Measurements from ENCODE around the gene SYTL5.
A peak's percentile ranks its signal among the peaks of the same experiment; 100 is the strongest.

The SYTL5 gene

DNA sequence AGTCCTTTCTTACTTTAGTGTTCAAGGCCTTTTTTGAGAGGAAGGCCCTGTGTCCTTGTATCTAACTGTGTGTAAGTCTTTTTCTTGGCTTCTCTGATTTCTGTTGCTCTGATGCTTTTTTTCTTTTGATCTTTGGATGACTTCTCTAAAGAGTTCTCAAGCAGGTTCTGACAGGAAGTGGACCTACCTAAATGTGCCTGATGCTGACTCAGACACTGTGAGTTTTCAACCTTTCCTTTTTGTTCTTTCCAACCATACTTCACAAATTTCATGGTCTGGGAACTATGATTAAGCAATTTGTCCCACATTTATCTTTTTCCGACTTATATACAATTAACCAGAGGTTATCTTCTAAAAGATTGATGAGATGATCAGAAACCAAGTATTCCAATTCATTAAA is 96.5 kb downstream of the SYTL5 start:
- H3K79me2 ChIP-seq (ENCODE audit: insufficient read depth, low read length), result no peaks in the 10 kb centered on the region
- no peak for ATAC-seq (ENCODE audit: insufficient read depth, low read depth)
- H3K4me3 ChIP-seq (ENCODE audit: low read depth in 1 of 2, low read length in 2 of 2), result no peak overlapping the region
- no peak overlapping the region for H3K4me2 ChIP-seq (ENCODE audit: insufficient read depth, low read length)
- DNase-seq, result no peak
- no peak overlapping the region for H3K27ac ChIP-seq (ENCODE audit: low read length)
- no peaks in the 10 kb centered on the region for H3K4me1 ChIP-seq (ENCODE audit: insufficient read depth, low read length)
- no peaks in the 10 kb centered on the region for H3K36me3 ChIP-seq (ENCODE audit: insufficient read depth, low read length)
- no peaks in the 10 kb centered on the region for H3K9me3 ChIP-seq (ENCODE audit: insufficient read depth, low read length, severe bottlenecking)
- H3K27me3 ChIP-seq (ENCODE audit: insufficient read depth, low read length, poor library complexity), result no peaks in the 10 kb centered on the region
- no peaks in the 10 kb centered on the region for H4K20me1 ChIP-seq (ENCODE audit: insufficient read depth, low read length)
- no peak for TF ChIP-seq EZH2 (IDR thresholded peaks at IDR 0.05; ENCODE audit: borderline replicate concordance, low read depth, low read length, severe bottlenecking)
- TF ChIP-seq, protein P1, sequence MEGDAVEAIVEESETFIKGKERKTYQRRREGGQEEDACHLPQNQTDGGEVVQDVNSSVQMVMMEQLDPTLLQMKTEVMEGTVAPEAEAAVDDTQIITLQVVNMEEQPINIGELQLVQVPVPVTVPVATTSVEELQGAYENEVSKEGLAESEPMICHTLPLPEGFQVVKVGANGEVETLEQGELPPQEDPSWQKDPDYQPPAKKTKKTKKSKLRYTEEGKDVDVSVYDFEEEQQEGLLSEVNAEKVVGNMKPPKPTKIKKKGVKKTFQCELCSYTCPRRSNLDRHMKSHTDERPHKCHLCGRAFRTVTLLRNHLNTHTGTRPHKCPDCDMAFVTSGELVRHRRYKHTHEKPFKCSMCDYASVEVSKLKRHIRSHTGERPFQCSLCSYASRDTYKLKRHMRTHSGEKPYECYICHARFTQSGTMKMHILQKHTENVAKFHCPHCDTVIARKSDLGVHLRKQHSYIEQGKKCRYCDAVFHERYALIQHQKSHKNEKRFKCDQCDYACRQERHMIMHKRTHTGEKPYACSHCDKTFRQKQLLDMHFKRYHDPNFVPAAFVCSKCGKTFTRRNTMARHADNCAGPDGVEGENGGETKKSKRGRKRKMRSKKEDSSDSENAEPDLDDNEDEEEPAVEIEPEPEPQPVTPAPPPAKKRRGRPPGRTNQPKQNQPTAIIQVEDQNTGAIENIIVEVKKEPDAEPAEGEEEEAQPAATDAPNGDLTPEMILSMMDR (IDR thresholded peaks at IDR 0.05; ENCODE audit: borderline replicate concordance, extremely low read depth, low read length, poor library complexity, severe bottlenecking), result no peak
- H2AFZ ChIP-seq (ENCODE audit: low read depth, low read length), result no peak overlapping the region
- no peak overlapping the region for H3K9ac ChIP-seq (ENCODE audit: low read depth, low read length)

DNA sequence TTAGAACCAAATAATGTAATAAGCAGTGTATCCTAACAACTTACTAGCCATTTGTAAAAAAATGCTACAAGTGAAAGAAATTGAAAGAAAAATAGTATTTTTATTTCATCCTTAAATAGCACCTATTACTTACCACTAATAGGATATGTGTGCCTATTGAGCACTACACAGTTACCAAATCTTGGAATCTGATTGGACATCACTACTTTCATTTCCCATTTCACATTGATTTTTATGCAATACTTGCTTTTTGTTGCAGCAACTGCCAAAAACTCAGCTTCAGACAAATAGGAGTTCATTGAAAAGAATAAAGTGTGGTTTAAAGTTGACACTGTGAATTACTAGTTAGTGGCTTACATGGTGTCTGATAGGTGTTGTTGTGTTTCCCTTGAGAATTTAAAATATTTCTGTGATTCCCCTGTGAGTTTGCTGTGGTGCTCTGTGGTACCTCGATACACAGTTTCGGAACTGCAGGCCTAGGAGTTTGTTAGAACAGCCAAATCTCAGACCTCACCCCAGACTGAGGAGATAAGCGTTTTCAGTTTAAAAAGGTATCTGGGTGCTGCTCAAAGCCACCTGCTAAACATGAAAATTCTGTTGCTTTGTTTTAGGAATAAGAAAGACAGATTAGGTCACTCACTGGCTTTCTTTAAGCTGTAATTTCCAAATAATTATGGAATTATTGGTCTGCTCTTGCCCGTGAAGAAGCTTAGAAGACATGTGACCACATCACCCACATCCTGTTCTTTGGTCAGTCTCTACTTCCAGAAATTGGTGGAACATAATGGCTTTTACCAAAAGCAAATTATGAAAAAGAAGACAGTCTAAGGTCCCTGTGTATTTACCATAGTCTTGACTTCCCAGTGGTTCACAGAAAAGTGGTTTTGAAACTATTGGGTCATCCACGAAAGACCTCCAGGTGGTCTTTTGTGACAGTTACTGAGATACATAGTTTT is 97.8 kb downstream of the SYTL5 start:
- Histone ChIP-seq H3K27ac (ENCODE audit: low read length) (no peak overlapping the region), H3K79me2 (ENCODE audit: insufficient read depth, low read length) (no peaks in the 10 kb centered on the region), H2AFZ (ENCODE audit: low read depth, low read length) (no peak overlapping the region), H3K4me3 (ENCODE audit: low read depth in 1 of 2, low read length in 2 of 2) (no peak overlapping the region), H3K9me3 (ENCODE audit: insufficient read depth, low read length, severe bottlenecking) (no peaks in the 10 kb centered on the region), H3K36me3 (ENCODE audit: insufficient read depth, low read length) (no peaks in the 10 kb centered on the region), H3K4me2 (ENCODE audit: insufficient read depth, low read length) (no peak overlapping the region), H4K20me1 (ENCODE audit: insufficient read depth, low read length) (no peaks in the 10 kb centered on the region), H3K9ac (ENCODE audit: low read depth, low read length) (no peak overlapping the region), H3K4me1 (ENCODE audit: insufficient read depth, low read length) (no peaks in the 10 kb centered on the region), H3K27me3 (ENCODE audit: insufficient read depth, low read length, poor library complexity) (no peaks in the 10 kb centered on the region)
- DNase-seq, result no peak
- ATAC-seq (ENCODE audit: insufficient read depth, low read depth), result 0 out of 3 replicates have a peak, but pooled peaks have one; percentile 27
- no peak for TF ChIP-seq EZH2 (IDR thresholded peaks at IDR 0.05; ENCODE audit: borderline replicate concordance, low read depth, low read length, severe bottlenecking)
- TF ChIP-seq, protein P1 (IDR thresholded peaks at IDR 0.05; ENCODE audit: borderline replicate concordance, extremely low read depth, low read length, poor library complexity, severe bottlenecking), result no peak

DNA sequence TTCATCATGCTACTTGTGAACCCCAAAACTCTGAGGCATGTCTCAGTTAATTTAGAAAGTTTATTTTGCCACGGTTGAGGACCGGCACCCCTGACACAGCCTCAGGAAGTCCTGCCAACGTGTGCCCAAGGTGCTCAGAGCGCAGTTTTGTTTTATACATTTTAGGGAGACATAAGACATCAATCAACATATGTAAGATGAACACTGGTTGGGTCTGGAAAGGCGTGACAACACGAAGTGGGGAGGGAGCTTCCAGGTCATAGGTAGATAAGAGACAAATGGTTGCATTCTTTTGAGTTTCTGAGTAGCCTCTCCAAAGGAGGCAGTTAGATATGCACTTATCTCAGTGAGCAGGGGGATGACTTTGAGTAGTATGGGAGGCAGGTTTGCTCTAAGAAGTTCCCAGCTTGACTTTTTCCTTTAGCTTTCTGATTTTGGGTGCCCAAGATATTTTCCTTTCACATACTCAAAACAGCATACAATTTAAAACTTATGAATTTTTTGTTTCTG is 98.9 kb downstream of the SYTL5 start:
- DNase-seq (no peak), ATAC-seq (ENCODE audit: insufficient read depth, low read depth) (no peak)
- Histone ChIP-seq H3K79me2 (ENCODE audit: insufficient read depth, low read length) (no peaks in the 10 kb centered on the region), H3K27ac (ENCODE audit: low read length) (no peak overlapping the region), H3K27me3 (ENCODE audit: insufficient read depth, low read length, poor library complexity) (no peaks in the 10 kb centered on the region), H3K9me3 (ENCODE audit: insufficient read depth, low read length, severe bottlenecking) (no peaks in the 10 kb centered on the region), H3K4me1 (ENCODE audit: insufficient read depth, low read length) (no peaks in the 10 kb centered on the region), H3K36me3 (ENCODE audit: insufficient read depth, low read length) (no peaks in the 10 kb centered on the region), H4K20me1 (ENCODE audit: insufficient read depth, low read length) (no peaks in the 10 kb centered on the region), H2AFZ (ENCODE audit: low read depth, low read length) (no peak overlapping the region), H3K4me2 (ENCODE audit: insufficient read depth, low read length) (no peak overlapping the region), H3K4me3 (ENCODE audit: low read depth in 1 of 2, low read length in 2 of 2) (no peak overlapping the region), H3K9ac (ENCODE audit: low read depth, low read length) (no peak overlapping the region)
- no peak for TF ChIP-seq EZH2 (IDR thresholded peaks at IDR 0.05; ENCODE audit: borderline replicate concordance, low read depth, low read length, severe bottlenecking)
- TF ChIP-seq, protein P1 (IDR thresholded peaks at IDR 0.05; ENCODE audit: borderline replicate concordance, extremely low read depth, low read length, poor library complexity, severe bottlenecking), result no peak
